ENCODE measurements around the gene CLIP4.
A peak's percentile ranks its signal among the peaks of the same experiment; 100 is the strongest.

CLIP4 gene

DNA sequence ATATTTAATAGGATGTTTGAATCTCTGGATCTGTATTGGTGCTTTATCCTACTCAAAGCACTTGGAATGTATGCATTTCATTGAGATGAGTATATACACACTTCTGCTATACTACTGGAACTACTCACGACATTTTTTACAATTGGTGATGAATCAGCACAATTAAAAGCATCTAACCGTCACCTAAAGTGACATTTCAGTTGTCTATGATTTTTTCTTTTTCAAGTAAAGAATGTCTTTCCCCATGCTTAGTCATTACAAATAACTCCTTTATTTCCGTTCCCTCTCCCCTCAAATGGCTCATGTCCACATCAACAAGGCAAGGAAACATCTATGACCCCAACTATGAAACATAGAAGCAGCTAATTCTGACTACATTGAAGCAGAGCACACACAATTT is 77.3 kb downstream of the CLIP4 start:
- no peak for DNase-seq

DNA sequence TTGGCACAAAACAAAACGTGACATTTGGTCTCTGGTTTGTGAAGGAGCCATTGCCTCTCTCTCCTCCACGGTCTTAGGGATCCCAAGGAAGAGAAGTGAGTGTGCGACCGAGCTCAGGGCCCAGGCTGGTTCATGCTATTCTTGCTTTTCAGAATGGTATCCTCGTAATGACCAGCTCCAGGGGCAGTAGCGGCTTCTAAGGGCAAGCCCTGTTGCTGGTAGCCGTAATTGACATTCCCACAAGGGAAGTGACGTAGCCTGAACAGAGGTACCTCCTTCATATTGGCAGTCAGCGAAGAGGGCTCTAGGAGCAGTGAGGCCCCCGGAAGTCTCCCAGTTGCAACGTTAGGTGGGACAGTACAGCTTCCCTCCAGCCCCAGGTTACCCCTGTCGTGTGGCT is 77.9 kb downstream of the CLIP4 start:
- DNase-seq, result no peak

DNA sequence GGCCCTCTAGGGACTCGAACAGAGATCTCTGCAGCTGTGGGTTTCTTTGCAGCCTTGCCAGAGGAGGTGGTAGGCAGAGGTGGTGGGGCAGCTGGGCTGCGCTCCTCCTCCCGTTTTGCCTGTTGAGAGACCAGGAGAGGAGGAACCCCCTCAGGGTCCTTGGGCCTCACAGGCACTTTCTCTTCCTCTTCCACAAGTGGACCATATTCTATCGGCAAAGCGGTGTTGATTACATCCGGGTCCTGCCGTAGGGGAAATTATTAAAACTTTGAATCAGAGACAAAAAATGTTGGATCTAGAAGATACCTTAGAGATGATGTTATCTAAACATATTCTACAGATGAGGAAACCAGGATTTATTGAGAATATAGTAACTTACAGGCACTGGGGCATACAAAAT is 78.5 kb downstream of the CLIP4 start:
- DNase-seq, result no peak

DNA sequence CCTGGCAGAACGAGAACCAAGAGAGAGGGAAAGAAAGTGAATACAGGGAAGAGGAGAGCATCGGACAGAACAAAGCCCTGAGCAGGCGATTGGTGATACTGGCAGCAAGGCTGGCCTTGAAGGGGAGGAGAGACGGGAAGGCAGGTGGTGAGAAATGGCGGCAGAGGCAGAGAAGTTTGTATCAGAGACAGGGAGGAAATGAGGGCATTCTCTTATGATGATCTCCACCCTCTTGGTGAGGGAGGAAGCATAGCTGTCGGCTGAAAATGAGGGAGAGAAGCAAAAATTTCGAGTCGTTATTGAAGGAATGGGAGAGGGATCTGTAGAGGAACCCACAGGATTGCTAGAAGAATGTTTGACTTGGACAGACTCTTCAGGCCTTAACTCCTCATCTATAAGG is 80.6 kb downstream of the CLIP4 start:
- DNase-seq, result no peak

DNA sequence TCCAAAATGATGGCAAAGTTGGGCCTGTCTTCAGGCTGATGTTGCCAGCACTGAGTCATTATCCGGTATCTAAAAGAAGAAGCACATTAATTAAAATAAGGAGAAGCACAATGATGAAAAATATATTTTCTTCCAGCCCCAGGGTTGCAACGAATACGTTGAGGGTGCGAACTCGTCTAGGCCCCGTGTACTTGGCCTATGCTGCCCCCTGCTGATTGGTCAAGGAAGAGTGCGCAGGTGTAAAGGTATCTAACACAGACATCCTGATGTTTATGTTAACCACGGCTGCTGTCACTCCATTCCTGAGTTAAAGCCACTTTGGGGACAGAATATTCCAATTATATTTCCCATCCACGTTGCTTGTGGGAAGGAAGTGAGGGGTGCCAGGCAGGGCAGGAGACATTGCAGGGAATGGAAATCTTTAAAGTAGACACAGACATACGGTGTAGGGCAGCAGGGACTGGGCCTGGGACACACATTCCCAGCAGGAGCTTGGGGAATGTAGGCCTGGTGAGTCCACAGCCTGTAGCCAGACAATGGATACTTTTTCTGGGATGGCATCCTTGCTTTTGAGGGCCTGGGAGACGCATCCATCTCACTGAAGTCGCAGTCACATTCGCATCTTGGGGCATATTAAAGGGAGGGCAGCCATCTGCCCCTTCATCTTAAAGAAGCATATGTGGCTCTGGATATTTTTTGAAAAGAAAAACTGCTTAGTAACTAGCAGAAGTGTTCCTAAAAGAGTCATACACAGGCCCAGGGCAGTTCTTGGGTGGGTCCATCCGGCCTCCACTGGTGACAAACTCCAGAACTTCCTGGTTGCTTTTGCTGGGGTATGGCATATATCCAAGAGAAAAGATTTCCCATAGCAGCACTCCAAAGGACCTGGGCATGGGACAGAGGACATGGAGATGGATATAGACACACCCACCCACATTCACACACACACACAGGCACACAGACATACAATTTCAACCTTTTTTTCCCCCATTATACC is 81.9 kb downstream of the CLIP4 start:
- peak; percentile 82 for DNase-seq

DNA sequence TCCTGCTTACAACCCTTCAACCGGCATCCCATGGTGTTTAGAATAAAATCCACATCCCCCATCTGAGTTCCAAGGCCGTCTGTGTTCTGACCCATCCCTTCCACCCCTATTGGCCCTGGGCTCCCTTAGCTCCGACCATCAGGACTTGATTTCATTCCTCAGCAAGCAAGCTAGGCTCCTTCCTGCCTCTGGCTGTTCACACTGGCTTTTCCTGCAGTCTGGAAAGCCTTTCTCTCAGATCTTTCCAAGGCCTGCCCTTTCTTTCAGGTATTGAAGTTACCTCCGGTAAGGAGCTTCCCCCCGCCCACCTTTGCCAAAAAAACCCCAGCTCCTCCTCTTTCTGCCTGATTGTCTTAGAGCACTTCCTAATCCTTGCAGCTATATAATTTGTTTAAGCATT is 86.8 kb downstream of the CLIP4 start:
- DNase-seq, result no peak

DNA sequence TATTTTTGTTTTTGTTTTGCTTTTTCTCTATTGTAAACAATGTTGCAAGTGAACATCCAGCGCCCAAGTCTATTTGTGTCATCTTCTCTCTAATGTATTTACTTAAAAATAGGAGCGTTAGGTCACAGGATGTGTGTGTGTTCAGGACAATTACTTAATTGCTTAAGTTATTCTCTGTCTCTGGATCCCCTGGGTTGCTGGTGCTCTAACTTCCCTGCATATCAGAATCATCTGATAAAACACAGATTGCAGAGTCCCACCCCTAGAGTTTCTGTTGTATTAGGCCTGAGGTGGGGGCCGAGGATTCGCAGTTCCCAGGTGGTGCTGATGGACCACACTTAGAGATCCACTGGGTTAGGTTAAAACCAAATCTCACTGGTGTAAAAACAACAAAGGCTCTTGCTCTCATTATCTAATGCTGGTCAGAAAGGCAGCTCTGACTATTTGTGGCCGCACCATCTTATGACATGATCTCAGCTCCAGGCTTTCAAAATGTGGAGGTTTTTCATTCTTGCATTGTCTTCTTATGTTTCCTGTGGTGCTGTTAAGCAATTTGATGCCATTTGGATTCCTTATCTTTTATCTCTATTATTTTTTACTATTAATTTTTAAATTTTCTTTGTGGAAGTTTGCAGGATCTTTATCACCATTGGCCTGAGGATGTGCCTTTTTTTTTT is 87.7 kb downstream of the CLIP4 start:
- DNase-seq, result no peak

DNA sequence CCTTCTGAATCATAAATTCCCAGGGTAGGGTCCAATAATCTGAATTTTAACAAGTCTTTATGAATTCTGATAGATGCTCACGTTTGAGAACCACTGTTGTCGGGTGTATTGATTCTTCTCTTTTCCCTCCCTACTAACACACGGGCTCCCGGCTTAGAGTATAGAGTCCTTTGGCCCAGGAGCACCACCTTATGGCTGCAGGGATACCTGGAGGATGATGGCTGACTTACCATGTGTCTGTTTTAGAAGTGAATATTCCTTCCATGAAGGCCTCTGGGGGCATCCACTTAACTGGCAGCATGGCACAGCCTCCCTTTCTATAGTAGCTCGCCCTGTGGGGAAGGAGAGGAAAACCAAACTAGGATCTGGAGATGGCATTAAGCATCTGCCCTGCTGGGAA is 91.7 kb downstream of the CLIP4 start:
- no peak for DNase-seq

DNA sequence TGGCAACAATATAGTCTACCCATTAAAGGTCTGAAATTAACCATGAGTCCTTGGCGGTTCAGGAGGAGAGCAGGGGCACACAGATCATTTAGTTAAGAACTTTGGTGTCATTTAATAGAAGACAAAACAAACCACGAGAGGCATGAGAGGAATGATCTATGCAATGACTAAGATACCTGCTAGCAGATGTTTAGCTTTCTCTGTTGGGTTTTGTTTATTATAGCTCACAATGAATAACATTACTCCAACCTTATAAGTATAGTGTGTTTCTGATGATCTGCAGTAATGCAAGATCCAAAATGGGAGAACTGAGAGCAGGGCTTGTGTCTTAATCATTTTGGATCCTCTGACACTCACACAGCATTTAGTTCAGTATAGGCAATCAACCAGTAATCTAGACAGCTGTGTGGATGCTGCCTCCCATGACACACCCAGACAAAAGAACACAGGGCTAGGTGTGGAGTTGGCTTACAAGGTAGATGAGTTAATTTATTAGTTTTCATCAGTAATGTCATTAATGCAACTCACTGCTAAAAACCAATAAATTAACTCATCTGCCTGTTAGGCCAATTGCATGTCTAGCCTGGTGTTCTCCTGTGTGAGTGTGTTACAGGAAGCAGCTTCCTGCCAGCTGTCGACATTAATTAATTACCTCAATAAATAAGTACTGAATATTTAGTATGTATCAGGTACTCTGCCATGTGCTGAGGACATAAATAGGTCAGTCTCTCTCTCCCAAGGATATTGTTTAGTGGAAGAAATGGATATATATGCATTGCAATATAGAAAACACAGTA is 92.3 kb downstream of the CLIP4 start:
- DNase-seq, result no peak

DNA sequence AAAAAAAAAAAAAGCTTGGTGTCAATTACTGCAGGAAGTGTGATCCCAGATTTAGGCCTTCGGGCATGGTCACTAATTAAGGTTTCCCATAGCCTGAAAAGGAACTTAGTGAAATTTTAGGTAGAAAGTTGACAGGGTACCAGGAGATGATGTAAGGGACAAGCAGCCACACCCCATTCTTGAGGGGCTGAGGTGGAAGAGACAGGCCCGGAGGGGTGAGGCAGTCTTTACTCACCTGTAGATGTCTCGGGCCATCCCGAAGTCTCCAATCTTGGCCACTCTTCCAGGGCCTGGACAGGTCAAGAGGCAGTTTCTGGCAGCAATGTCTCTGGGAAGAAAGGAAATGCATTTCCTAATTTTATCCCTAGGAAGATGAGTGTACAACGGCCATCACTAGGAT is 94.3 kb downstream of the CLIP4 start:
- no peak for DNase-seq

DNA sequence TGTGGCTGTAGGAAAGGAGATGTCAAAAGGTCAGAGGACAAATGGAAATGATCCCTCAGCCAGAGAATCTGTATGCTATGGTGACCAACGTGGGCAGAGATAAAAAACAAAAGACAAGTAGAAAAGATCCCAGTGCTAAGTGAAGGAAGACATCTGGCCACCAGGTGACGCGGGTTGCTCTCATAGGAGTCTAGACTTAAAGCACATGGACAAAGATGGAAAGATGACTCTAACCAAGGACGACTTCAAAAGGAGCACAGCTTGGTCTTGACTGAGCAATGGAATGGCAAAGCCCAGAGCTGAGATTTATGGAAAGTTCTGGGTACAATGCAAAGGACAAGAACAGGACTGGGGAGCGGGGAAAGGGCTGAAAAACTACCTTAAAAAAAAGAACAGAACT is 96.8 kb downstream of the CLIP4 start:
- no peak for DNase-seq

DNA sequence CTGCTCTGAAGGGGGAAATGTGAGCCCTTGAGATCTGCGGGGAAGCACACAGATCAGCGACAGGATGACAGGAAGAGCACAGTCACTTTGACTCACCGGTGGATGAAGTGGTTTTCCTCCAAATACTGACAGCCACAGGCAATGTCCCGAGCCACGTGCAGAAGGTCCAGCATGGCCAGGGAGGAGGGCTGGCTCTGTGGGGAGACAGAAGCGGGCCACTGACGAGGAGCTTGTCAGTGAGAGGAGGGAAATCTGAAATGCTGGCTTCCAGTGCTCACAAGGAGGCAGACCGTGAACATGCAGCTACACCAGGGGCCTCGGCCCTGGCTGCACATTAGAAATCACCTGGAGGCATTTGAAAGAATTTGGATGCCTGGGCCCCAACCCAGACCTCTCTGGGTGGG is 98.7 kb downstream of the CLIP4 start:
- DNase-seq, result no peak

DNA sequence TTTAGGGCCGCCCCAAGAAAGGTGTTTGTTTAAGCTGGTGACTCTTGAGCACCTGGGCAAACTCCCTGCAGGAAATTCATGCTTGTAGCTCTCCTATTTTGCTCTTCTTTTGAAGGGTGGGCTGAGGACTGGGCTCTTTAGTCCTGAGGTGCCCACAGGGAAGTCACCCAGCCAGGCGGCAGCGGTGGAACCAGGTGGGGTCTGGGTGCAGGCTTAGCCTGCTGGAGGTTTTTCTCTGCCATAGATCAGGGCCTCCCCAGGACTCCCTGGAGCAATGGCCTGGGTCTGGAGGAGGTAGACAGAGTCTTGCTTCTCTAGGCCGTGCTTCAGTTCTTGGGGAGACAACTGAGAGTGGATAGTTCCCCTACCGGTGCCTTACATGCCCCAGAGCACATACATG is 99.9 kb downstream of the CLIP4 start:
- no peak for DNase-seq

DNA sequence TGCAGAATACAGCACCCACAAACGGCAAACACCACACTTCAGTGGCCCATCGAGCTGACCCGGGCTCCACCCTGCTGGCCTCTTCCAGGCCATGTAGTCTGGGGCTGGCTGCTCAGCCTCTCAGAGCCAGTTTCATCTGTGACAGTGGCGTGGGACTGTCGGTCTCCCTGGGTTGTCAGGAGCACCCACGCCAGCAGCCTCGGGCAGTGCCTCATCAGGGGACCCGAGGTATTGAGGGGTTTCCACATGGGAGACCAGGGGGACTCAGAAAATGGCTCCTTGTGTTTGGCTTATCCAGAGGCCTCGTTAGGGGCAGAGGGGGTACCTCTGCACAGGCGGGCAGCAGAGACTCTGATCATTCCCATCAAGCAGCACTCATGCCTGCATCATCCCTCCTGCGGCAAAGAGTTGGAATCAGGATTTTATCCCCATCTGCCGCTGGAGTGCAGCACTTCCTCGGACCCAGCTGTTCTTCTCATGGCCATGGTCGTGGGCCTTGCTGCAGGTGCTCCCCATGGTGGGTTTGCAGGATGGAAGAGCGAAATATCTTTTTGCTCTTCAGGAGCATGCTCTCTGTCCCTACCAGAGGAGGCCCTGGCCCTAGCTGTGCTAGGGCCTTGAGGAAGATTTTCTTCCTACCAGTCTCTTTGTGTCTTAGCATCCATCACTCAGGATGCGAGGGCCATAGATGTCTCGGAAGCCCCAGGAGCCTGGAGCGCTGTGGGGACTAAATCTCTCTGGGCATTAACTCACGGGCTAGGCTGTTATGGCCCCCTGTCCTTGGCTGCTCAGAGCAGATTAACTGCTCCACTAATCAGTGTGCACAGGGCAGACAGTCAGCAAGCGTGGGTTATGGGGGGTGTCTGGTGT is 100.8 kb downstream of the CLIP4 start:
- no peak for DNase-seq

DNA sequence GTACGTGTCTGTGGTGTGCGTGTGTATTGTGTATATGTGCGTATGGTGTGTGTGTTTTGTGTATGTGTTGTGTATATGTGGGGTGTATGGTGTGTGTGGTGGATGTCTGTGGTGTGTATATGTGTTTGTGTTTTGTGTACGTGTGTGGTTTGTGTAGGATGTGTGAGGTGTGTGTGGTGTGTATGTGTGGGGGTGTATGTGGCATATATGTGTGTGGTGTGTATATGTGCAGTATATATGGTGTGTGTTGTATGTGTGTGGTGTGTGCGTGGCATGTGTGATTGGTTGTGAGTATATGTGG is 101.3 kb downstream of the CLIP4 start:
- no peak for DNase-seq

DNA sequence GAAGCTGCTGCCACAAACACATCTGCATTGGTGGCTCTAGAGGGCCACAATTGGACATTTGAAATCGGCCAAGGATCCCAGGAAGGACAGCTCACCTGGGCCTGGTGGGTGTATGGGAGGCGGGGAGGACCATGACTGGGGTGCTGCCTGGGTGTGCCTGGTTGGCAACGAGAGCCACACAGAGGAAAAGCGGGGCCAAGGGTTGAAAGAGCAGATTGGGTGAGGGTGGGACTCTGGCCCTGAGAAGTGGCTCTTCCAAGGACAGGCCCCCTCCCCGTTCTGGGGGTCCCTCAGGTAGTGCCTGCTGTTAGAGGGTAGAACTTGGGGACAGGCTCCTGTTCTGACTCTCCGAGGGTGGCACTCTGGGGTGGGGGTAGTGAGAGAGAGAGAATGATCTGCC is 102.9 kb downstream of the CLIP4 start:
- no peak for DNase-seq

DNA sequence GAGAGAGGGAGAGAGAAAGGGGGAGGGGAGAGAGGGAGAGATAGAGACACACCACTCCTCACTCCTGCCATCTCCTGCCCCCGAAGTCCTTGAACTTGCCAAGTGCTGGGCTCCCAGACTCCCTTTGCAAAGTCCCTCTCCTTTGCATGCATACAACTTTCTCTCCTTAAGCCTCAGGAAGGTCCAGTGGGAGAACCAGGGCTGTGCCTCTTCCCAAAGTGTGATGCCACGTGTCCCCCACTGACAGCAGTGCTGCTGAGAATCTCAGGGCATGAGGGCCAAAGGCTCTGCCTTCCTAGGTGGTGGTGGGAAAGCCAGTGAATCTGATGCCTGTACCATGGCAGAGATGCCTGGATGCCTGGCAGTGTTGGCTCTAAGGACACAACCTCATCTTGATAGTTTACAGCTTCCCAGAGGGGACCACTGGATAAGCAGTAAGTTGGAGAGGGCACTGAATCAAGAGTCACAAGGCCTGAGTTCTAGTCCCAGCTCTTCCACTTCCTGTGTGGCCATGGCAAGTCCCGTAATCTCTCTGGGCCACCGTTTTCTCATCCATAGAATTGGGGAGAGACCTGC is 103.4 kb downstream of the CLIP4 start:
- DNase-seq, result no peak

DNA sequence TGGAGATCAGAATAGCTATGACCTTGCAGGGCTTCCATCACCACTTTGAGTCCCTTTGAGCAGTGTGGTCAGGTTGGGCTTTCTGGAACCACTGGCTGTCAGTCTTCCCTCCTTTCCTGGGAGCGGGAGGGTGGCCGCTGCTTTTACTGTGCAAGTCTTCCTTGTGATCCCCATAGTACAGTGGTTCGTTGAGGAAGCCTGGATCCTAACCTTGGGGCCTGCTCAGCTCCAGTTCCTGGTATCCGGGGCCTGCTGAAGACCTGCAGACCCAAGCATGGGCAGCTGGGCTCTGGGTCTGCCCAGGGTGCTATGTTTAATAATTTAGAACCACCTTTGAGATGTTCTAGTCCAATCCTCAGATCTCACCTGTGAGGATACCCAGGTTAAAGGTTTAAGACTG is 104.2 kb downstream of the CLIP4 start:
- DNase-seq, result no peak

DNA sequence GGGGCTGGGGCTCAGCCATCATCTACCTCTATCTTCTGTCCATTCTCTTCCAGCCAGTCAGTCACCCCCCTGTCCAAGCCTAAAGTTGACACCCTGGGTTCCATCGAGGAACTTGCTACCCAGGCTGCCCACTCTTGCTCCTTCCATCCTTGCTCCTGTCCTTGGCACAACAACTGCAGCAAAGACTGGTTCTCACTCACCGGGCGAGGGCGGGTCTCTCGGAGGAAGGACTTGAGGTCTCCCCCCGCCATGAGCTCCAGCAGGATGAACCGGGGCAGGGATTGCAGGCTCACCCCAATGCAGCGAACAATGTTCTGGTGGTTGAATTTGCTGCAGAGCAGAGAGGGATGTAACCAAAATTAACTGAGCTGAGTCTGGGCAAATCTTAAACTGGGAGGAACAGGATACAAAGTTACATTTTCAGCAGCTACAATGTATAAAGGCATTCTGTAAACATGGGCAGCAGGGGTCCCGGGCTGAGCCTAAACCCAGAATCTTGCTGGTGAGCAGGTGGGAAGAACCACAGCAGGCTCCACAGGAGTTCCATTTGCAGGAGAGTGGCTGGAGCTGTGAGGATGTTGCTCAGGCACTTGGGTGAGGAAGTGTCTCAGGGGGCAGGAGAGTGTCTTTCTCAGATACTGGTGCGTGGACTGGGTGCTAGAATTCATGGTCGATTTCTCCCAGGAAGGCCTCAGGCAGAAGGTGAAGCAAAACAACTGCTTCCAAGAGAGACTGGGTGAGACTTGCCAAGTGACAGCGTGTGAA is 105.5 kb downstream of the CLIP4 start:
- DNase-seq, result no peak

DNA sequence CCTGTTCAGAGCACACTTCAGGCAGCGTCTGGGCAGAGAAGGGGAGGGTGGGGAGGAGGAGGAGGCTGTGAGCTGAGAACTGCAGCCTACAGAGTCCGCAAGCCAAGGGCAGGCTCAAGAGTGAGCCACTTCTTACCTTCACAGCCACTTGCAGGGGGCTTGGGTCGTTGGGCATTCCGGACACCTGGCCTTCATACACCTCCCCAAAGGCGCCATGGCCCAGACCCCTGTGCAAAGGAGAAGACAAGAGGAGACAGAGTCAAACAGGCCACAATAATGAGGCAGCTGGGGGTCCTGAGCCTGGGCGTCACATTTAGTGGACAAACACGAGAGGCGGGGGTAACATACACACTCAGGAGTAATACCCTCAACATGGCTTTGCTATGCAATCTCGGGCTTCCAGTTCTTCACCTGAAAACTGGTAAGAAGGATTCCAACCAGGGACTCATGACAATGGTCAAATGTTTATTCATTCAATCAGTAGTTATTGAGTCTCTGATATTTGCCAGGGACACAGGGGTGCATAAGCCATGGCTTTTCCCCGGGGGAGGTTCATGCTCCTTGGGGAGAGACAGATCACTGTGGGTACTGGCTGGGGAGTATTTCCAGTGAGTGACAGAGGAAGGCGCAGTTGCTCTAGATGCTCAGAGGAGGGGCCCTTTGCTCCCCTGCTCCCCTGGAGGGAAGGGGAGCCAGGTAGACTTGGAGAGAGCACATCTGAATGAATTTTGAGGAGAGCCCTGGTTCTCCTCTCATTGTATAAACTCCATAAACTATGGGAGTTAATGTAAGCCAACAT is 107.4 kb downstream of the CLIP4 start:
- DNase-seq, result no peak

DNA sequence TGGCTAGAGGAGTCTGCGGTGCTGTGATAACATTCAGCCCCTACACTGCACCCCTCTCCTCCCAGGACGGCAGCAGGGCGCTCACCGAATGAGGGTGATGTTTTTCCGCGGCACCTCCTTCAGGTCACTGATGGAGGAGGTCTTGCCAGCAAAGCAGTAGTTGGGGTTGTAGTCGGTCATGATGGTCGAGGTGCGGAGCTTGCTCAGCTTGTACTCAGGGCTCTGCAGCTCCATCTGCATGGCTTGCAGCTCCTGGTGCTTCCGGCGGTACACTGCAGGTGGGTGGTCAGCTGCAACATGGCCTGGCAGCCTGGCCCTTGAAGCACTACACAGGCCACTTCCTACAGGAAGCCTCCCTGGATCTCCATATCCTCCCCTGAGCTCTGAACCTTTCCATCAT is 108.0 kb downstream of the CLIP4 start:
- DNase-seq, result no peak
